HCT116 (cell line): ENCODE measurements around the gene FITM1. TPM values are rescaled to one million over a fixed set of nuclear protein-coding genes. Genes with fewer than 3 reads are reported as not detected.
A peak's percentile ranks its signal among the peaks of the same experiment; 100 is the strongest.

Experiments used
- ATAC-seq: fragments of 200-7000 bp; cut with Tn5 transposase; 2 replicates; pipeline ENCODE4 v1.9.1; 2020; ENCODE audit warnings: mild to moderate bottlenecking, moderate library complexity
- BruUV-seq: library from RNA; stranded (reverse); fragments of 400-500 nt; replicated peaks from 2 replicates; lab custom pipeline; 2021; lab: Mats Ljungman, UMichigan
- CTCF ChIA-PET: fragments of 300-600 bp; sonication (Branson Sonifier 250); formaldehyde crosslinking; loops from one replicate; lab custom pipeline; 2021; ENCODE audit warnings: antibody characterized with exemption; lab: Charles Lee
- POLR2A ChIA-PET: fragments of 300-600, 350-600 bp; sonication (Branson Sonifier 250); formaldehyde crosslinking; loops from one replicate; lab custom pipeline; 2021; ENCODE audit warnings: antibody characterized with exemption; lab: Charles Lee
- RAD21 ChIA-PET, 2 experiments: fragments of 300-600 bp; sonication (Branson Sonifier 250); formaldehyde crosslinking; loops; one replicate each; lab custom pipeline; 2023; ENCODE audit warnings: low total read pairs in 2 of 2; ENCODE audit not compliant: uncharacterized antibody in 2 of 2, unreplicated experiment in 2 of 2, low non-redundant PET in 1 of 2; lab: Charles Lee
- DNase-seq: peaks from one replicate; pipeline ENCODE4 v3.0.0-alpha.2; 2010; ENCODE audit warnings: low read depth, low spot score
- H2AFZ ChIP-seq: fragments of 200-600 bp; shearing (Covaris generic), sonication (generic); 2 replicates; pipeline ENCODE4 v1.6.1; 2017; ENCODE audit warnings: low read depth, mixed run types, mixed read lengths, antibody characterized with exemption, low read length; ENCODE audit not compliant: poor library complexity, severe bottlenecking
- H3K27ac ChIP-seq: 2 replicates; pipeline ENCODE4 v1.5.1; 2012; ENCODE audit warnings: low read depth, low read length
- H3K27me3 ChIP-seq: fragments of 200-600 bp; sonication (generic); 2 replicates; pipeline ENCODE4 v1.6.1; 2016; ENCODE audit warnings: mixed run types, low read length, mixed read lengths; ENCODE audit not compliant: insufficient read depth
- H3K36me3 ChIP-seq, 2 experiments: fragments of 200-500 bp in 1 of 2; fragments of 200-600 bp in 1 of 2; sonication (Bioruptor generic) in 1 of 2; sonication (generic) in 1 of 2; 2 replicates each; pipeline versions ENCODE4 v1.5.1 to v1.6.1; 2014 to 2016; ENCODE audit warnings: low read length in 2 of 2, inconsistent platforms in 1 of 2, mixed read lengths in 1 of 2, mixed run types in 1 of 2; ENCODE audit not compliant: insufficient read depth in 2 of 2, control insufficient read depth in 1 of 2
- H3K4me1 ChIP-seq, 2 experiments: fragments of 200-600 bp in 1 of 2; sonication (generic) in 1 of 2; 2 replicates each; pipeline versions ENCODE4 v1.5.1 to v1.6.1; 2012 to 2017; ENCODE audit warnings: low read length in 2 of 2, inconsistent platforms in 1 of 2, mild to moderate bottlenecking in 1 of 2, mixed read lengths in 1 of 2, mixed run types in 1 of 2, moderate library complexity in 1 of 2; ENCODE audit not compliant: insufficient read depth in 2 of 2, control insufficient read depth in 1 of 2
- H3K4me2 ChIP-seq: fragments of 200-600 bp; sonication (generic); 2 replicates; pipeline ENCODE4 v1.6.1; 2017; ENCODE audit warnings: mixed run types, low read length, mixed read lengths
- H3K4me3 ChIP-seq, 2 experiments: fragments of 200-600 bp in 1 of 2; sonication (generic) in 1 of 2; replicated peaks in 1 of 2; 2 replicates each; pipeline ENCODE4 v1.5.1; 2011 to 2016; ENCODE audit warnings: low read length in 2 of 2, control low read depth in 1 of 2, low read depth in 1 of 2, mild to moderate bottlenecking in 1 of 2, mixed read lengths in 1 of 2, mixed run types in 1 of 2
- H3K79me2 ChIP-seq: fragments of 200-600 bp; sonication (generic); 2 replicates; pipeline ENCODE4 v1.6.1; 2017; ENCODE audit warnings: mild to moderate bottlenecking, mixed run types, low read length, moderate library complexity, mixed read lengths; ENCODE audit not compliant: insufficient read depth
- H3K9ac ChIP-seq: fragments of 200-600 bp; sonication (generic); 2 replicates; pipeline ENCODE4 v1.6.1; 2016; ENCODE audit warnings: low read length, mixed read lengths
- H3K9me2 ChIP-seq: fragments of 200-600 bp; sonication (generic), shearing (Covaris generic); 2 replicates; pipeline ENCODE4 v1.6.1; 2017; ENCODE audit warnings: mixed run types, mild to moderate bottlenecking, moderate library complexity; ENCODE audit not compliant: insufficient read depth
- H3K9me3 ChIP-seq, 2 experiments: fragments of 200-500 bp in 1 of 2; fragments of 200-600 bp in 1 of 2; sonication (Bioruptor generic) in 1 of 2; sonication (generic) in 1 of 2; 2 replicates each; pipeline ENCODE4 v1.6.1; 2014 to 2017; ENCODE audit warnings: low read length in 2 of 2, mixed read lengths in 2 of 2, inconsistent platforms in 1 of 2, low read depth in 1 of 2, mild to moderate bottlenecking in 1 of 2, mixed run types in 1 of 2, moderate library complexity in 1 of 2; ENCODE audit not compliant: control insufficient read depth in 1 of 2, insufficient read depth in 1 of 2
- H4K20me1 ChIP-seq: fragments of 200-600 bp; sonication (generic), shearing (Covaris generic); 2 replicates; pipeline ENCODE4 v1.6.1; 2017; ENCODE audit warnings: mixed run types, mild to moderate bottlenecking, moderate library complexity; ENCODE audit not compliant: insufficient read depth
- CBX3 ChIP-seq: IDR thresholded peaks from 2 replicates; pipeline ENCODE4 v1.6.1; 2012; ENCODE audit warnings: low read depth
- EGR1 ChIP-seq: IDR thresholded peaks from 2 replicates; pipeline ENCODE4 v1.6.1; 2012; ENCODE audit warnings: low read depth
- EZH2 ChIP-seq: fragments of 200-600 bp; sonication (generic); IDR thresholded peaks from 2 replicates; pipeline ENCODE4 v1.6.1; 2017; ENCODE audit warnings: antibody characterized with exemption, mixed run types
- EZH2phosphoT487 ChIP-seq: fragments of 200-600 bp; IDR thresholded peaks from 2 replicates; pipeline ENCODE4 v1.6.1; 2018; ENCODE audit warnings: antibody characterized with exemption, borderline replicate concordance
- FOSL1 ChIP-seq: IDR thresholded peaks from 2 replicates; pipeline ENCODE4 v1.6.1; 2012; ENCODE audit warnings: low read depth
- POLR2A ChIP-seq: IDR thresholded peaks from 2 replicates; pipeline ENCODE4 v1.7.0; 2011; ENCODE audit warnings: borderline replicate concordance; ENCODE audit not compliant: insufficient read depth, insufficient read length; ENCODE audit errors: extremely low read depth
- POLR2AphosphoS5 ChIP-seq: IDR thresholded peaks from 2 replicates; pipeline ENCODE4 v1.6.1; 2011; ENCODE audit warnings: mild to moderate bottlenecking, low read depth, low read length, moderate library complexity
- RAD21 ChIP-seq: IDR thresholded peaks from 2 replicates; pipeline ENCODE4 v1.6.1; 2012; ENCODE audit warnings: low read depth, mild to moderate bottlenecking
- SP1 ChIP-seq: IDR thresholded peaks from 2 replicates; pipeline ENCODE4 v1.6.1; 2012; ENCODE audit warnings: low read depth
- TCF7L2 ChIP-seq: IDR thresholded peaks from 2 replicates; pipeline ENCODE4 v1.7.0; 2011; ENCODE audit warnings: borderline replicate concordance, inconsistent platforms; ENCODE audit not compliant: insufficient read depth, insufficient read length; ENCODE audit errors: extremely low read depth
- intact Hi-C: fragments of 100-400 bp; cut with micrococcal nuclease; formaldehyde crosslinking; loops from 2 replicates; pipeline ENCODE4 v1.10.0; 2022
- total RNA-seq: library from RNA; stranded (reverse); gene quantifications from one replicate; pipeline ENCODE4 v1.2.1, GENCODE V29; 2021; ENCODE audit not compliant: unreplicated experiment
- TF ChIP-seq, protein P1 (sequence below), 3 experiments: fragments of 200-600 bp in 1 of 3; sonication (generic) in 1 of 3; IDR thresholded peaks in 2 of 3; conservative IDR thresholded peaks in 1 of 3; 2 replicates each; pipeline ENCODE4 v1.5.1; 2012 to 2017; ENCODE audit warnings: low read depth in 2 of 3, low read length in 2 of 3, antibody characterized with exemption in 1 of 3, borderline replicate concordance in 1 of 3, control low read depth in 1 of 3, mild to moderate bottlenecking in 1 of 3, mixed read lengths in 1 of 3, mixed run types in 1 of 3, moderate library complexity in 1 of 3; ENCODE audit not compliant: insufficient read depth in 1 of 3
- TF ChIP-seq, protein P2 (sequence below): IDR thresholded peaks from 2 replicates; pipeline ENCODE4 v1.6.1; 2012; ENCODE audit warnings: low read depth
- TF ChIP-seq, protein P3 (sequence below): IDR thresholded peaks from 2 replicates; pipeline ENCODE4 v1.6.1; 2012
- TF ChIP-seq, protein P4 (sequence below): IDR thresholded peaks from 2 replicates; pipeline ENCODE4 v1.6.1; 2012
- TF ChIP-seq, protein P5 (sequence below): IDR thresholded peaks from 2 replicates; pipeline ENCODE4 v1.6.1; 2011; ENCODE audit warnings: mild to moderate bottlenecking, low read length, moderate library complexity; ENCODE audit not compliant: insufficient replicate concordance; ENCODE audit errors: extremely low read depth

The FITM1 gene
- total RNA-seq, 1 experiment from 2014 or later, result 0.81 TPM

DNA sequence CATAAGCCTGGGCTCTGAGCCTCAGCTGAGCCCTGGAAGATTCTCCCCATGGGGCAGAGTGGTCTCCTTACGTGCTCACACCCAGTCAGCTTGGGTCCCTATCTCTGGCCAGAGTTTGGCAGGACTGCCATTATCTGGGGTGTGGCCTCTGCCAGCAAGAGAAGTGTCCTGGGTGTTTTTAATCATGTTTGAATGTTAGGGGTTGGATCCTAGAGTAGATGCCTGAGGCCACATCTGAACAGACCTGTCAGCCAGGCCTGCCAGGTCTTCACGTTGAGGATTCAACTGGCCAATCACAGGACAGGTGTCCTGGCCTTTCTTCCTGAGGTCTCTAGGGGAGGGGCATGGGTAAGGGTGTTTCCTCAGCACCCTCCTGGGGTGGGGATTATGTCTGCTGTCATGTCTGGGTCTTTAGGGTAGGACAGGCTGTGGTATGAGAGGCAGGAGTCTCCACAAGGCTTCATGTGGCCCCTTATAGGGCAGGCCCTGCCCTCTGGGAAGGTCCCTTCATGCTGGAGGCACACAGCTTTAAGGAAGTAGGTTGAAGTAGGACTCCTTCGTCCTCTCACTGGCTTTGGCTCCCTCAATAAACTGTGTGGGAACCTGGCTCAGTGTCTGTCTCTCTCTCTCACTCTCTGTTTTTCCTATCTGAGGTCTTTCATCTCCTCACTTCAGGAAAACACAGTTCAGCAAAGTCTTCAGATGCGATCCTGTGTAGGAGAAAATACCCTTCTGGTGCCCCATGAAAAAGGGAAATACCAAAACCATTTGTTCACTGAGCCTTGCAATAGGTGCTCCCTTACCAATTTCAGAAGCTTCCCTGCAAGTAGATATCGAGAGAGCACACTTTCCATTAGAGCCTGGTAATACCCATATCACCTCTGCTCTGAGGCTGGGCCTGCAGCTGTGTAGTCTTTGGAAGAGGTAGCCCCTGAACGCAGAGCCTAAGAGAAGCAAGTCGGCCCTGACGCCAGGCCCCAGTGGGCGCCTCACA, 6.7 kb upstream of the FITM1 start:
- H3K4me1 ChIP-seq, result no peaks in the 10 kb centered on the region
- peaks cover 15 to 19% of the 10 kb centered on the region in 2 experiments for H3K36me3 ChIP-seq
- RAD21 ChIA-PET, result no interaction called here
- DNase-seq (no peak), ATAC-seq (no peak)
- intact Hi-C loops, result no loop called here
- no peaks in the 10 kb centered on the region for H3K79me2 ChIP-seq
- H3K9me3 ChIP-seq, result no peaks in the 10 kb centered on the region
- H3K4me2 ChIP-seq, result no peak overlapping the region
- TSS peak; percentile 52 for BruUV-seq
- no peaks in the 10 kb centered on the region for H3K27me3 ChIP-seq
- H3K9me2 ChIP-seq, result no peaks in the 10 kb centered on the region
- POLR2A ChIA-PET, result interaction anchor here (1.4 kb wide), 1 partner anchor 9 kb away, joined by 6 read pairs; the partner anchor contains the start of genes DCAF11 and NRL
- no peak overlapping the region for H3K9ac ChIP-seq
- TF ChIP-seq, protein P1, sequence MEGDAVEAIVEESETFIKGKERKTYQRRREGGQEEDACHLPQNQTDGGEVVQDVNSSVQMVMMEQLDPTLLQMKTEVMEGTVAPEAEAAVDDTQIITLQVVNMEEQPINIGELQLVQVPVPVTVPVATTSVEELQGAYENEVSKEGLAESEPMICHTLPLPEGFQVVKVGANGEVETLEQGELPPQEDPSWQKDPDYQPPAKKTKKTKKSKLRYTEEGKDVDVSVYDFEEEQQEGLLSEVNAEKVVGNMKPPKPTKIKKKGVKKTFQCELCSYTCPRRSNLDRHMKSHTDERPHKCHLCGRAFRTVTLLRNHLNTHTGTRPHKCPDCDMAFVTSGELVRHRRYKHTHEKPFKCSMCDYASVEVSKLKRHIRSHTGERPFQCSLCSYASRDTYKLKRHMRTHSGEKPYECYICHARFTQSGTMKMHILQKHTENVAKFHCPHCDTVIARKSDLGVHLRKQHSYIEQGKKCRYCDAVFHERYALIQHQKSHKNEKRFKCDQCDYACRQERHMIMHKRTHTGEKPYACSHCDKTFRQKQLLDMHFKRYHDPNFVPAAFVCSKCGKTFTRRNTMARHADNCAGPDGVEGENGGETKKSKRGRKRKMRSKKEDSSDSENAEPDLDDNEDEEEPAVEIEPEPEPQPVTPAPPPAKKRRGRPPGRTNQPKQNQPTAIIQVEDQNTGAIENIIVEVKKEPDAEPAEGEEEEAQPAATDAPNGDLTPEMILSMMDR (IDR thresholded peaks at IDR 0.05 in 2 of 3, conservative IDR thresholded peaks at IDR 0.05 in 1 of 3; ENCODE audit: borderline replicate concordance in 1 of 3, insufficient read depth in 1 of 3, low read depth in 2 of 3, low read length in 2 of 3), result no peak
- TF ChIP-seq, protein P2, sequence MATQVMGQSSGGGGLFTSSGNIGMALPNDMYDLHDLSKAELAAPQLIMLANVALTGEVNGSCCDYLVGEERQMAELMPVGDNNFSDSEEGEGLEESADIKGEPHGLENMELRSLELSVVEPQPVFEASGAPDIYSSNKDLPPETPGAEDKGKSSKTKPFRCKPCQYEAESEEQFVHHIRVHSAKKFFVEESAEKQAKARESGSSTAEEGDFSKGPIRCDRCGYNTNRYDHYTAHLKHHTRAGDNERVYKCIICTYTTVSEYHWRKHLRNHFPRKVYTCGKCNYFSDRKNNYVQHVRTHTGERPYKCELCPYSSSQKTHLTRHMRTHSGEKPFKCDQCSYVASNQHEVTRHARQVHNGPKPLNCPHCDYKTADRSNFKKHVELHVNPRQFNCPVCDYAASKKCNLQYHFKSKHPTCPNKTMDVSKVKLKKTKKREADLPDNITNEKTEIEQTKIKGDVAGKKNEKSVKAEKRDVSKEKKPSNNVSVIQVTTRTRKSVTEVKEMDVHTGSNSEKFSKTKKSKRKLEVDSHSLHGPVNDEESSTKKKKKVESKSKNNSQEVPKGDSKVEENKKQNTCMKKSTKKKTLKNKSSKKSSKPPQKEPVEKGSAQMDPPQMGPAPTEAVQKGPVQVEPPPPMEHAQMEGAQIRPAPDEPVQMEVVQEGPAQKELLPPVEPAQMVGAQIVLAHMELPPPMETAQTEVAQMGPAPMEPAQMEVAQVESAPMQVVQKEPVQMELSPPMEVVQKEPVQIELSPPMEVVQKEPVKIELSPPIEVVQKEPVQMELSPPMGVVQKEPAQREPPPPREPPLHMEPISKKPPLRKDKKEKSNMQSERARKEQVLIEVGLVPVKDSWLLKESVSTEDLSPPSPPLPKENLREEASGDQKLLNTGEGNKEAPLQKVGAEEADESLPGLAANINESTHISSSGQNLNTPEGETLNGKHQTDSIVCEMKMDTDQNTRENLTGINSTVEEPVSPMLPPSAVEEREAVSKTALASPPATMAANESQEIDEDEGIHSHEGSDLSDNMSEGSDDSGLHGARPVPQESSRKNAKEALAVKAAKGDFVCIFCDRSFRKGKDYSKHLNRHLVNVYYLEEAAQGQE, result no peak
- TF ChIP-seq, protein P3, sequence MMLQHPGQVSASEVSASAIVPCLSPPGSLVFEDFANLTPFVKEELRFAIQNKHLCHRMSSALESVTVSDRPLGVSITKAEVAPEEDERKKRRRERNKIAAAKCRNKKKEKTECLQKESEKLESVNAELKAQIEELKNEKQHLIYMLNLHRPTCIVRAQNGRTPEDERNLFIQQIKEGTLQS, result no peak
- no peak for TF ChIP-seq CBX3
- TF ChIP-seq, protein P4, sequence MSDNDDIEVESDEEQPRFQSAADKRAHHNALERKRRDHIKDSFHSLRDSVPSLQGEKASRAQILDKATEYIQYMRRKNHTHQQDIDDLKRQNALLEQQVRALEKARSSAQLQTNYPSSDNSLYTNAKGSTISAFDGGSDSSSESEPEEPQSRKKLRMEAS, result no peak
- TF ChIP-seq TCF7L2, result no peak
- no peak for TF ChIP-seq SP1
- TF ChIP-seq RAD21, result no peak
- TF ChIP-seq EGR1, result no peak
- TF ChIP-seq, protein P5, sequence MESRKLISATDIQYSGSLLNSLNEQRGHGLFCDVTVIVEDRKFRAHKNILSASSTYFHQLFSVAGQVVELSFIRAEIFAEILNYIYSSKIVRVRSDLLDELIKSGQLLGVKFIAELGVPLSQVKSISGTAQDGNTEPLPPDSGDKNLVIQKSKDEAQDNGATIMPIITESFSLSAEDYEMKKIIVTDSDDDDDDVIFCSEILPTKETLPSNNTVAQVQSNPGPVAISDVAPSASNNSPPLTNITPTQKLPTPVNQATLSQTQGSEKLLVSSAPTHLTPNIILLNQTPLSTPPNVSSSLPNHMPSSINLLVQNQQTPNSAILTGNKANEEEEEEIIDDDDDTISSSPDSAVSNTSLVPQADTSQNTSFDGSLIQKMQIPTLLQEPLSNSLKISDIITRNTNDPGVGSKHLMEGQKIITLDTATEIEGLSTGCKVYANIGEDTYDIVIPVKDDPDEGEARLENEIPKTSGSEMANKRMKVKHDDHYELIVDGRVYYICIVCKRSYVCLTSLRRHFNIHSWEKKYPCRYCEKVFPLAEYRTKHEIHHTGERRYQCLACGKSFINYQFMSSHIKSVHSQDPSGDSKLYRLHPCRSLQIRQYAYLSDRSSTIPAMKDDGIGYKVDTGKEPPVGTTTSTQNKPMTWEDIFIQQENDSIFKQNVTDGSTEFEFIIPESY, result no peak
- TF ChIP-seq EZH2, result no peak
- no peak for TF ChIP-seq EZH2phosphoT487
- no peak for TF ChIP-seq POLR2AphosphoS5
- no peak for TF ChIP-seq FOSL1
- no peak for TF ChIP-seq POLR2A
- CTCF ChIA-PET, result interaction anchor here (1.0 kb wide), 1 partner anchor 9 kb away, joined by 3 read pairs; the partner anchor contains the start of genes DCAF11 and NRL
- no peaks in the 10 kb centered on the region for H4K20me1 ChIP-seq
- no peak overlapping the region for H2AFZ ChIP-seq
- no peak overlapping the region for H3K4me3 ChIP-seq
- no peak overlapping the region for H3K27ac ChIP-seq
